Trophoblast cell (in vitro differentiated cells and primary cell): ENCODE data around the gene E2F2.
A peak's percentile ranks its signal among the peaks of the same experiment; 100 is the strongest.
"Not testable (repeated sequence)": the region's sequence is repeated elsewhere in the genome, so short reads cannot be mapped to it uniquely, and the experiment has no call there.

Experiments used
- DNase-seq, 2 donors: peaks; one replicate each; pipeline ENCODE4 v3.0.0-alpha.2; 2016
- H2AFZ ChIP-seq: 2 replicates; pipeline ENCODE4 v1.6.1; 2013; ENCODE audit warnings: low read length, moderate library complexity, mild to moderate bottlenecking; ENCODE audit not compliant: insufficient read depth, poor library complexity
- H2AK5ac ChIP-seq: 2 replicates; pipeline ENCODE4 v1.6.1; 2013; ENCODE audit warnings: mild to moderate bottlenecking, low read length
- H2BK120ac ChIP-seq: 2 replicates; pipeline ENCODE4 v1.6.1; 2013; ENCODE audit warnings: low read length, mild to moderate bottlenecking, moderate library complexity; ENCODE audit not compliant: insufficient read depth, poor library complexity
- H2BK12ac ChIP-seq: 2 replicates; pipeline ENCODE4 v1.6.1; 2013; ENCODE audit warnings: mild to moderate bottlenecking, low read length, moderate library complexity
- H2BK5ac ChIP-seq: 2 replicates; pipeline ENCODE4 v1.6.1; 2013; ENCODE audit warnings: low read length, low read depth, moderate library complexity, mild to moderate bottlenecking; ENCODE audit not compliant: poor library complexity
- H3K14ac ChIP-seq: 2 replicates; pipeline ENCODE4 v1.6.1; 2013; ENCODE audit warnings: mild to moderate bottlenecking, low read length
- H3K18ac ChIP-seq: 2 replicates; pipeline ENCODE4 v1.6.1; 2013; ENCODE audit warnings: mild to moderate bottlenecking, low read length
- H3K23ac ChIP-seq: 2 replicates; pipeline ENCODE4 v1.6.1; 2013; ENCODE audit warnings: low read length
- H3K27ac ChIP-seq: 2 replicates; pipeline ENCODE4 v1.5.1; 2013; ENCODE audit warnings: low read depth, mild to moderate bottlenecking, inconsistent platforms, low read length, moderate library complexity
- H3K27me3 ChIP-seq: 2 replicates; pipeline ENCODE4 v1.6.1; 2013; ENCODE audit warnings: inconsistent platforms, mild to moderate bottlenecking, low read length, moderate library complexity; ENCODE audit not compliant: insufficient read depth
- H3K36me3 ChIP-seq, 2 experiments: 1 replicate in 1 of 2; 2 replicates in 1 of 2; pipeline ENCODE4 v1.6.1; 2013; ENCODE audit warnings: low read length in 2 of 2, mild to moderate bottlenecking in 2 of 2, moderate library complexity in 1 of 2; ENCODE audit not compliant: insufficient read depth in 2 of 2, control insufficient read depth in 1 of 2
- H3K4ac ChIP-seq: 2 replicates; pipeline ENCODE4 v1.6.1; 2013; ENCODE audit warnings: low read depth, mild to moderate bottlenecking, low read length, moderate library complexity
- H3K4me1 ChIP-seq, 2 experiments: 1 replicate in 1 of 2; 2 replicates in 1 of 2; pipeline ENCODE4 v1.6.1; 2013; ENCODE audit warnings: low read length in 2 of 2, mild to moderate bottlenecking in 2 of 2, moderate library complexity in 1 of 2; ENCODE audit not compliant: insufficient read depth in 2 of 2, control insufficient read depth in 1 of 2
- H3K4me2 ChIP-seq: 2 replicates; pipeline ENCODE4 v1.6.1; 2013; ENCODE audit warnings: inconsistent platforms, mild to moderate bottlenecking, low read length, moderate library complexity
- H3K4me3 ChIP-seq: 2 replicates; pipeline ENCODE4 v1.5.1; 2013; ENCODE audit warnings: mild to moderate bottlenecking, low read depth, low read length, inconsistent platforms
- H3K79me1 ChIP-seq: one replicate; pipeline ENCODE4 v1.6.1; 2013; ENCODE audit warnings: low read length
- H3K79me2 ChIP-seq: 2 replicates; pipeline ENCODE4 v1.6.1; 2013; ENCODE audit warnings: low read length, mild to moderate bottlenecking; ENCODE audit not compliant: control insufficient read depth, insufficient read depth, poor library complexity
- H3K9ac ChIP-seq: 2 replicates; pipeline ENCODE4 v1.6.1; 2013; ENCODE audit warnings: mild to moderate bottlenecking, low read length
- H3K9me3 ChIP-seq: 2 replicates; pipeline ENCODE4 v1.6.1; 2013; ENCODE audit warnings: low read depth, mild to moderate bottlenecking, control low read depth, inconsistent platforms, low read length; ENCODE audit not compliant: insufficient read depth
- H4K12ac ChIP-seq: 2 replicates; pipeline ENCODE4 v1.6.1; 2013; ENCODE audit warnings: low read depth, mild to moderate bottlenecking, low read length, moderate library complexity
- H4K8ac ChIP-seq: 2 replicates; pipeline ENCODE4 v1.6.1; 2013; ENCODE audit warnings: low read depth, mild to moderate bottlenecking, low read length, moderate library complexity
- H4K91ac ChIP-seq: one replicate; pipeline ENCODE4 v1.6.1; 2013; ENCODE audit warnings: low read depth, mild to moderate bottlenecking, low read length, moderate library complexity
- WGBS: extraction: QIAGEN DNeasy Blood & Tissue Kit; methylation state at CpG from one replicate; pipeline ENCODE4 v1.1.7; 2013; ENCODE audit warnings: missing lambda C conversion rate; ENCODE audit not compliant: insufficient read length, insufficient coverage; ENCODE audit errors: extremely low coverage; 5-methylcytosine and 5-hydroxymethylcytosine counted together

The E2F2 gene

DNA sequence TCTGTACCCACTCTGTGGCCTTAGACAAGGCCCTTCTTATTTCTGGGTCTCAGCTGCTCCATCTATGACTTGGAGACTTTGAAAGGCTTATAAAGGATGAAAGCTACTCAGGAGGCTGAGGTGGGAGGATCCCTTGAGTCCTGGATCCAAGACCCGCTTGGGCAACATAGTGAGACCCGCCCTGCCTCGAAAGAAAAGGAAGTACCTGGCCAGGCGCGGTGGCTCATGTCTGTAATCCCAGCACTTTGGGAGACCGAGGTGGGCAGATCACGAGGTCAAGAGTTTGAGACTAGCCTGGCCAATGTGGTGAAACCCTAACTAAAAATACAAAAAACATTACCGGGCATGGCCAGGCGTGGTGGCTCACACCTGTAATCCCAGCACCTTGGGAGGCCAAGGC lies 14.8 kb upstream of the E2F2 start:
- Histone ChIP-seq H3K23ac (no peak overlapping the region), H4K91ac (no peak overlapping the region), H2AFZ (no peak overlapping the region), H2BK5ac (no peak overlapping the region), H2BK120ac (peak overlapping the region; percentile 35), H3K79me2 (no peaks in the 10 kb centered on the region), H3K4me1 (peaks cover 2 to 3% of the 10 kb centered on the region in 2 experiments), H2BK12ac (peak overlapping the region; percentile 85), H3K9ac (no peak overlapping the region), H3K9me3 (no peaks in the 10 kb centered on the region), H3K27ac (no peak overlapping the region), H3K4me3 (no peak overlapping the region), H3K27me3 (no peaks in the 10 kb centered on the region), H3K4me2 (no peak overlapping the region), H3K79me1 (peaks cover 8% of the 10 kb centered on the region), H4K12ac (no peak overlapping the region), H3K14ac (no peak overlapping the region), H3K4ac (no peak overlapping the region), H3K36me3 (no peaks in the 10 kb centered on the region), H4K8ac (no peak overlapping the region), H3K18ac (no peak overlapping the region), H2AK5ac (no peak overlapping the region)
- WGBS: no CpG with 5 or more reads among the region's 9 CpGs
- DNase-seq: no peak

GRCh38 chr1:23544444-23545389 lies 13.7 kb upstream of the E2F2 start:
- no peak overlapping the region for H3K27ac ChIP-seq

DNA sequence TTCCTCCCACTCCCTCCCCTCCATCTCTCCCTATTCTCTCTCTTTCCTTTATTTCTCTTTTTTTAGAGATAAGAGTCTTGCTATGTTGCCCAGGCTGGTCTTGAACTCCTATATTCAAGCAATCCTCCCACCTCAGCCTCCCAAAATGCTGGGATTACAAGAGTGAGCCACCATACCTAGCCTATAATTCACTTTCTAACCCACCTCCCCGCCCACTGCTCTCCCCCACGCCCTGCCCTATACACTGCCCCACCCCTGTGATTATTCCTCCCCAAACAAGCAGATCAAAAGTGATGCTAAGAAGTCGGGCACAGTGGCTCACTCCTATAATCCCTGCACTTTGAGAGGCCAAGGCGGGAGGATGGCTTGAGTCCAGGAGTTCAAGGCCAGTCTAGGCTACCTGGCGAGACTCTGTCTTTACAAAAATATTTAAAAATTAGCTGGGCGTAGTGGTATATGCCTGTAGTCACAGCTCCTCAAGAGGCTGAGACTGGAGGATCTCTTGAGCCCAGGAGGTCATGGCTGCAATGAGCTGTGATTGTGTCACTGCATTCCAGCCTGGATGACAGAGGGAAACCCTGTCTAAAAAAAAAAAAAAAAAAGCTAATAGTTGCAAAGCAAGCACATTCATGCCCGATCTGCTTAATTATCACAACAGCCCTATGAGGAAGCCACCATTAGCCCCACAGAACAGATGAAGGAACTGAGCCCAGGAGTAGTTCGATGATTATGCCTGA lies 12.8 kb upstream of the E2F2 start:
- H2BK120ac ChIP-seq: no peak overlapping the region

More at GRCh38 chr1:23544444-23545389, 13.7 kb upstream of the E2F2 start:
- no peak overlapping the region for H3K4me2 ChIP-seq
- H2BK12ac ChIP-seq: peak overlapping the region; percentile 85
- H3K4me3 ChIP-seq: no peak overlapping the region
- H3K9ac ChIP-seq: peak overlapping the region; percentile 5
- H2BK5ac ChIP-seq: no peak overlapping the region
- H3K4me1 ChIP-seq: no peaks in the 10 kb centered on the region
- H3K4ac ChIP-seq: peak overlapping the region; percentile 19
- H3K23ac ChIP-seq: no peak overlapping the region
- H3K27me3 ChIP-seq: no peaks in the 10 kb centered on the region
- no peak overlapping the region for H3K14ac ChIP-seq
- H2AK5ac ChIP-seq: peak overlapping the region; percentile 82
- WGBS: no CpG with 5 or more reads among the region's 8 CpGs
- no peak overlapping the region for H4K12ac ChIP-seq
- H3K18ac ChIP-seq: no peak overlapping the region
- no peaks in the 10 kb centered on the region for H3K79me2 ChIP-seq
- H2BK120ac ChIP-seq: peak overlapping the region; percentile 35
- H3K36me3 ChIP-seq: no peaks in the 10 kb centered on the region
- H3K79me1 ChIP-seq: peaks cover 5% of the 10 kb centered on the region
- H2AFZ ChIP-seq: peak overlapping the region; percentile 23
- H3K9me3 ChIP-seq: no peaks in the 10 kb centered on the region
- peak; percentile 88 to 96 for DNase-seq
- H4K8ac ChIP-seq: peak overlapping the region; percentile 32
- peak overlapping the region; percentile 63 for H4K91ac ChIP-seq

DNA sequence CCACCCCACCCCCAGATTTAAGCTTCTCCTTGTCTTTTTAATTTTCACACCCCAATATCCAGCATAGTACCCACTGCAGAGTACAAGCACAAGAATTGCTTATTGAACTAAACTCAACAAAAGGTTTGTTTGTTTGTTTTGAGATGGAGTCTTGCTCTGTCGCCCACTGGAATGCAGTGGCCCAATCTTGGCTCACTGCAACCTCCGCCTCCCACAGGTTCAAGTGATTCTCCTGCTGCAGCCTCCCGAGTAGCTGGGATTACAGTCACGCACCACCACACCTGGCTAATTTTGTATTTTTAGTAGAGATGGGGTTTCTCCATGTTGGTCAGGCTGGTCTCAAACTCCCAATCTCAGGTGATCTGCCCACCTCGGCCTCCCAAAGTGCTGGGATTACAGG lies 11.9 kb upstream of the E2F2 start:
- H3K79me2 ChIP-seq, H3K4ac ChIP-seq, H2AFZ ChIP-seq, H4K91ac ChIP-seq, H3K9me3 ChIP-seq, H3K27me3 ChIP-seq, H3K36me3 ChIP-seq, H2BK120ac ChIP-seq, H4K12ac ChIP-seq, H3K23ac ChIP-seq, H2AK5ac ChIP-seq, H3K14ac ChIP-seq, DNase-seq, H3K27ac ChIP-seq, H2BK5ac ChIP-seq, H3K79me1 ChIP-seq, H3K4me3 ChIP-seq, H3K9ac ChIP-seq, H4K8ac ChIP-seq, H2BK12ac ChIP-seq, H3K4me1 ChIP-seq, H3K4me2 ChIP-seq, H3K18ac ChIP-seq: not testable (repeated sequence)
- WGBS: no CpG with 5 or more reads among the region's 5 CpGs

More for the DNA sequence above, 12.8 kb upstream of the E2F2 start:
- Histone ChIP-seq H3K27ac (no peak overlapping the region), H2AK5ac (no peak overlapping the region), H3K79me1 (peaks cover 5% of the 10 kb centered on the region), H3K4me1 (peaks cover 0 to 2% of the 10 kb centered on the region in 2 experiments), H3K4me2 (no peak overlapping the region), H3K4ac (no peak overlapping the region), H4K91ac (no peak overlapping the region), H3K79me2 (no peaks in the 10 kb centered on the region), H3K9me3 (no peaks in the 10 kb centered on the region), H4K8ac (no peak overlapping the region), H3K4me3 (no peak overlapping the region), H4K12ac (no peak overlapping the region), H3K23ac (no peak overlapping the region), H3K27me3 (no peaks in the 10 kb centered on the region), H3K36me3 (no peaks in the 10 kb centered on the region), H2AFZ (no peak overlapping the region), H2BK12ac (no peak overlapping the region), H3K18ac (no peak overlapping the region), H3K14ac (no peak overlapping the region), H2BK5ac (no peak overlapping the region), H3K9ac (no peak overlapping the region)
- no CpG with 5 or more reads among the region's 8 CpGs for WGBS
- peak; percentile 76 to 83 for DNase-seq
